ENCODE results near the gene CDCA4.

GRCh38 chr14:105042813-105043212 lies 21.9 kb upstream of the CDCA4 start:
- TF ChIP-seq MAZ (IDR thresholded peaks at IDR 0.05; ENCODE audit: borderline replicate concordance, low read depth, low read length) (no peak), CTCF (IDR thresholded peaks at IDR 0.05) (no peak), ESRRA (IDR thresholded peaks at IDR 0.05; ENCODE audit: borderline replicate concordance, low read length) (no peak), POLR2A (IDR thresholded peaks at IDR 0.05; ENCODE audit: low read length) (no peak), RAD21 (conservative IDR thresholded peaks at IDR 0.05 in 1 of 2, IDR thresholded peaks at IDR 0.05 in 1 of 2) (no peak)
- TF ChIP-seq, protein P1, sequence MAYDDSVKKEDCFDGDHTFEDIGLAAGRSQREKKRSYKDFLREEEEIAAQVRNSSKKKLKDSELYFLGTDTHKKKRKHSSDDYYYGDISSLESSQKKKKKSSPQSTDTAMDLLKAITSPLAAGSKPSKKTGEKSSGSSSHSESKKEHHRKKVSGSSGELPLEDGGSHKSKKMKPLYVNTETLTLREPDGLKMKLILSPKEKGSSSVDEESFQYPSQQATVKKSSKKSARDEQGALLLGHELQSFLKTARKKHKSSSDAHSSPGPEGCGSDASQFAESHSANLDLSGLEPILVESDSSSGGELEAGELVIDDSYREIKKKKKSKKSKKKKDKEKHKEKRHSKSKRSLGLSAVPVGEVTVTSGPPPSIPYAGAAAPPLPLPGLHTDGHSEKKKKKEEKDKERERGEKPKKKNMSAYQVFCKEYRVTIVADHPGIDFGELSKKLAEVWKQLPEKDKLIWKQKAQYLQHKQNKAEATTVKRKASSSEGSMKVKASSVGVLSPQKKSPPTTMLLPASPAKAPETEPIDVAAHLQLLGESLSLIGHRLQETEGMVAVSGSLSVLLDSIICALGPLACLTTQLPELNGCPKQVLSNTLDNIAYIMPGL (CRISPR knock-in tag; IDR thresholded peaks at IDR 0.05; ENCODE audit: borderline replicate concordance) = no peak
- TF ChIP-seq, protein P2, sequence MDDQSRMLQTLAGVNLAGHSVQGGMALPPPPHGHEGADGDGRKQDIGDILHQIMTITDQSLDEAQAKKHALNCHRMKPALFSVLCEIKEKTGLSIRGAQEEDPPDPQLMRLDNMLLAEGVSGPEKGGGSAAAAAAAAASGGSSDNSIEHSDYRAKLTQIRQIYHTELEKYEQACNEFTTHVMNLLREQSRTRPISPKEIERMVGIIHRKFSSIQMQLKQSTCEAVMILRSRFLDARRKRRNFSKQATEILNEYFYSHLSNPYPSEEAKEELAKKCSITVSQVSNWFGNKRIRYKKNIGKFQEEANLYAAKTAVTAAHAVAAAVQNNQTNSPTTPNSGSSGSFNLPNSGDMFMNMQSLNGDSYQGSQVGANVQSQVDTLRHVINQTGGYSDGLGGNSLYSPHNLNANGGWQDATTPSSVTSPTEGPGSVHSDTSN (IDR thresholded peaks at IDR 0.05) = no peak

Data from A549 (cell line).